ENCODE data around the gene LEFTY1. TPM values are rescaled to one million over a fixed set of nuclear protein-coding genes. Genes with fewer than 3 reads are reported as not detected.

The LEFTY1 gene, protein sequence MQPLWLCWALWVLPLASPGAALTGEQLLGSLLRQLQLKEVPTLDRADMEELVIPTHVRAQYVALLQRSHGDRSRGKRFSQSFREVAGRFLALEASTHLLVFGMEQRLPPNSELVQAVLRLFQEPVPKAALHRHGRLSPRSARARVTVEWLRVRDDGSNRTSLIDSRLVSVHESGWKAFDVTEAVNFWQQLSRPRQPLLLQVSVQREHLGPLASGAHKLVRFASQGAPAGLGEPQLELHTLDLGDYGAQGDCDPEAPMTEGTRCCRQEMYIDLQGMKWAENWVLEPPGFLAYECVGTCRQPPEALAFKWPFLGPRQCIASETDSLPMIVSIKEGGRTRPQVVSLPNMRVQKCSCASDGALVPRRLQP
- not detected for total RNA-seq (2021; ENCODE audit: unreplicated experiment)
- 0.29 TPM for polyA plus RNA-seq (2012; ENCODE audit: insufficient read length)
- not detected for Bru-seq, nascent RNA
- not detected for BruChase-seq, experiment 1, labeled RNA remaining after a 2-hour chase
- not detected for BruChase-seq, experiment 2, labeled RNA remaining after a 6-hour chase
- long read RNA-seq: 0 reads

DNA sequence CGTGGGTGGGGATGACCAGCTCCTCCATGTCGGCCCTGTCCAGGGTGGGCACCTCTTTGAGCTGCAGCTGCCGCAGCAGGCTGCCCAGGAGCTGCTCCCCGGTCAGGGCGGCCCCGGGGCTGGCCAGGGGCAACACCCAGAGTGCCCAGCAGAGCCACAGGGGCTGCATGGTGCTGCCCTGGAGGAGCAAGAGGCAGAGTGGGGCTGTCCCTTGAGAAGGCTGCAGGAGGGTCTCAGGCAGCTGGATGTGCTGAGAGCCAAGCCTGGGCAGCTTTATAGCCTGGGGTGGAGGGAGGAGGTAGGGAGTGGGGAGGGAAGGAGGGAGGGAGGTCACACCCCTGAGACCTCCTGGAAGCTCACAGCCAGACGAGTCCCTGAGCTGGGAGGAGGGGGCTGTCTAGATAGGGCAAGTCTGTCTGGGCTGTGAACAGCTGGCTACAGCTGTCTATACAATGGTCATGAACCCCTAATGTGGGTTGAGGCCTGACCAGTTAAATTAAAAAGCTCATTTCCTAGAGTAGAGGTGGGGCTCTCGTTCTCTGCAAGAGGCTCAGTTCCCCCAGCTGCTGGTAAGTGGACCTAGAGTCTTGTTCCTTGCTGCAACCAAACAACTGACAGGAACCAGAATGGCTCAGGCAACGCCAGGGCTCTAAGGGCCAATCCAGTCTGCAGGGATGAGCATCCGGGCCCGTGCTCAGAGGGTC is at the start of gene LEFTY1:
TSS of gene LEFTY1 (minus strand) at position 249 of the 704 bp plus-strand sequence. CDS start at position 169, 80 bp downstream.
- Histone ChIP-seq H3K27me3 (ENCODE audit: control insufficient read depth, insufficient read depth, low read length) (no peaks in the 10 kb centered on the region), H3K27ac (ENCODE audit: low read length) (no peak within 1 kb of the TSS), H3K36me3 (ENCODE audit: control insufficient read depth, insufficient read depth, low read length) (no peaks in the 10 kb centered on the region), H3K9me3 (ENCODE audit: control insufficient read depth, insufficient read depth, low read depth, low read length) (no peaks in the 10 kb centered on the region), H3K4me3 (ENCODE audit: low read depth in 2 of 2, low read length in 2 of 2) (no peak within 1 kb of the TSS), H3K4me1 (ENCODE audit: control insufficient read depth, insufficient read depth, low read length) (peaks cover 4% of the 10 kb centered on the region; the same call in 1 of the 2 replicates)
- ATAC-seq (no peak), DNase-seq (ENCODE audit: low read depth, low spot score) (no peak)
- BruUV-seq (replicated peaks): no TSS peak
- intact Hi-C loops (cut with micrococcal nuclease; ENCODE audit: unreplicated experiment): no loop called here
- in situ Hi-C loops (cut with HindIII; ENCODE audit: low pct_unique_long_range_greater_than_20kb, low sequenced_read_pairs): no loop called here
- TF ChIP-seq, protein P1, sequence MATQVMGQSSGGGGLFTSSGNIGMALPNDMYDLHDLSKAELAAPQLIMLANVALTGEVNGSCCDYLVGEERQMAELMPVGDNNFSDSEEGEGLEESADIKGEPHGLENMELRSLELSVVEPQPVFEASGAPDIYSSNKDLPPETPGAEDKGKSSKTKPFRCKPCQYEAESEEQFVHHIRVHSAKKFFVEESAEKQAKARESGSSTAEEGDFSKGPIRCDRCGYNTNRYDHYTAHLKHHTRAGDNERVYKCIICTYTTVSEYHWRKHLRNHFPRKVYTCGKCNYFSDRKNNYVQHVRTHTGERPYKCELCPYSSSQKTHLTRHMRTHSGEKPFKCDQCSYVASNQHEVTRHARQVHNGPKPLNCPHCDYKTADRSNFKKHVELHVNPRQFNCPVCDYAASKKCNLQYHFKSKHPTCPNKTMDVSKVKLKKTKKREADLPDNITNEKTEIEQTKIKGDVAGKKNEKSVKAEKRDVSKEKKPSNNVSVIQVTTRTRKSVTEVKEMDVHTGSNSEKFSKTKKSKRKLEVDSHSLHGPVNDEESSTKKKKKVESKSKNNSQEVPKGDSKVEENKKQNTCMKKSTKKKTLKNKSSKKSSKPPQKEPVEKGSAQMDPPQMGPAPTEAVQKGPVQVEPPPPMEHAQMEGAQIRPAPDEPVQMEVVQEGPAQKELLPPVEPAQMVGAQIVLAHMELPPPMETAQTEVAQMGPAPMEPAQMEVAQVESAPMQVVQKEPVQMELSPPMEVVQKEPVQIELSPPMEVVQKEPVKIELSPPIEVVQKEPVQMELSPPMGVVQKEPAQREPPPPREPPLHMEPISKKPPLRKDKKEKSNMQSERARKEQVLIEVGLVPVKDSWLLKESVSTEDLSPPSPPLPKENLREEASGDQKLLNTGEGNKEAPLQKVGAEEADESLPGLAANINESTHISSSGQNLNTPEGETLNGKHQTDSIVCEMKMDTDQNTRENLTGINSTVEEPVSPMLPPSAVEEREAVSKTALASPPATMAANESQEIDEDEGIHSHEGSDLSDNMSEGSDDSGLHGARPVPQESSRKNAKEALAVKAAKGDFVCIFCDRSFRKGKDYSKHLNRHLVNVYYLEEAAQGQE (IDR thresholded peaks at IDR 0.05; ENCODE audit: insufficient read depth in 1 of 2, low read depth in 2 of 2, low read length in 1 of 2): no peak
- TF ChIP-seq, protein P2, sequence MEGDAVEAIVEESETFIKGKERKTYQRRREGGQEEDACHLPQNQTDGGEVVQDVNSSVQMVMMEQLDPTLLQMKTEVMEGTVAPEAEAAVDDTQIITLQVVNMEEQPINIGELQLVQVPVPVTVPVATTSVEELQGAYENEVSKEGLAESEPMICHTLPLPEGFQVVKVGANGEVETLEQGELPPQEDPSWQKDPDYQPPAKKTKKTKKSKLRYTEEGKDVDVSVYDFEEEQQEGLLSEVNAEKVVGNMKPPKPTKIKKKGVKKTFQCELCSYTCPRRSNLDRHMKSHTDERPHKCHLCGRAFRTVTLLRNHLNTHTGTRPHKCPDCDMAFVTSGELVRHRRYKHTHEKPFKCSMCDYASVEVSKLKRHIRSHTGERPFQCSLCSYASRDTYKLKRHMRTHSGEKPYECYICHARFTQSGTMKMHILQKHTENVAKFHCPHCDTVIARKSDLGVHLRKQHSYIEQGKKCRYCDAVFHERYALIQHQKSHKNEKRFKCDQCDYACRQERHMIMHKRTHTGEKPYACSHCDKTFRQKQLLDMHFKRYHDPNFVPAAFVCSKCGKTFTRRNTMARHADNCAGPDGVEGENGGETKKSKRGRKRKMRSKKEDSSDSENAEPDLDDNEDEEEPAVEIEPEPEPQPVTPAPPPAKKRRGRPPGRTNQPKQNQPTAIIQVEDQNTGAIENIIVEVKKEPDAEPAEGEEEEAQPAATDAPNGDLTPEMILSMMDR (IDR thresholded peaks at IDR 0.05): no peak
- TF ChIP-seq SIN3A (IDR thresholded peaks at IDR 0.05; ENCODE audit: borderline replicate concordance, insufficient read depth, low read depth, low read length) (no peak), POLR2AphosphoS5 (IDR thresholded peaks at IDR 0.05; ENCODE audit: low read depth, low read length) (no peak), TCF7L2 (IDR thresholded peaks at IDR 0.05; ENCODE audit: low read depth, low read length) (no peak)
- ChIA-PET CTCF (no interaction called here), POLR2A (no interaction called here)

DNA sequence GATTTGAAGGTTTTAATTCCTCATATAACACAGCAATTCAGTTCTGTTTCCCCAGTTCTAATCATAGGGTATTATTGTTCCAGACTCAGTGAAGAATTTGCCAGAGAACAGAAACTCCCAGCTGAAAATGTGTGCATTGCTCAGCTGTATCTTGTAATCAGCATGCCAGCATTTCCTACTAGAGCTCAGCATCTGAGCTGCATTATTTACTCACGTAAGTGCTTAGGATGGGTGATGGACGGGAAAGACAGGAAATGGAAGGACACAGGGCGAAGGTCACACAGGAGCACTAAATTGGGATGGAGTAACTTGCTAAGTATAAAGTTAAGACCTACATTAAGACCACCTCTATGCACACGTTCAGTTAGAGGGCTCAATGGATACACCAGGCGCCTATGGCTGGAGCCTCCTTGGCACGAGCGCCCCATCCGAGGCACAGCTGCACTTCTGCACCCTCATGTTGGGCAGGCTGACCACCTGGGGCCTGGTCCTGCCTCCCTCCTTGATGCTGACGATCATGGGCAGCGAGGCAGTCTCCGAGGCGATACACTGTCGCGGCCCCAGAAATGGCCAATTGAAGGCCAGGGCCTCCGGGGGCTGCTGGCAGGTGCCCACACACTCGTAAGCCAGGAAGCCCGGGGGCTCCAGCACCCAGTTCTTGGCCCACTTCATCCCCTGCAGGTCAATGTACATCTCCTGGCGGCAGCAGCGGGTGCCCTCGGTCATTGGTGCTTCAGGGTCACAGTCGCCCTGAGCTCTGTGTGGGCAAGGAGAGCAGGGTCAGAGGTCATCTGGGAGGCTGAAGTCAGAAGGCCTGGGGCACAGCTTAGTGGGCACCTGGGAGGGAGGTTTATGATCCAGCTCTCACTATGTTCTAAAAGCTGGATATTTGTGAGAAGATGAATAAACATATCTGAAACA is 48.4 kb upstream of the LEFTY1 start:
- POLR2A ChIA-PET: interaction anchor here (0.6 kb wide), 2 partner anchors 38 to 279 kb away, joined by 3 to 7 read pairs; no protein-coding TSS in a partner anchor
- H3K4me3 ChIP-seq (ENCODE audit: low read depth in 2 of 2, low read length in 2 of 2): no peak overlapping the region
- H3K27me3 ChIP-seq (ENCODE audit: control insufficient read depth, insufficient read depth, low read length): no peaks in the 10 kb centered on the region
- DNase-seq (ENCODE audit: low read depth, low spot score) (no peak), ATAC-seq (no peak)
- CTCF ChIA-PET: no interaction called here
- intact Hi-C loops (cut with micrococcal nuclease; ENCODE audit: unreplicated experiment): no loop called here
- no peaks in the 10 kb centered on the region for H3K9me3 ChIP-seq (ENCODE audit: control insufficient read depth, insufficient read depth, low read depth, low read length)
- BruUV-seq (replicated peaks): no TSS peak
- no peaks in the 10 kb centered on the region for H3K36me3 ChIP-seq (ENCODE audit: control insufficient read depth, insufficient read depth, low read length)
- no peaks in the 10 kb centered on the region for H3K4me1 ChIP-seq (ENCODE audit: control insufficient read depth, insufficient read depth, low read length)
- in situ Hi-C loops (cut with HindIII; ENCODE audit: low pct_unique_long_range_greater_than_20kb, low sequenced_read_pairs): no loop called here
- TF ChIP-seq TCF7L2 (IDR thresholded peaks at IDR 0.05; ENCODE audit: low read depth, low read length) (no peak), SIN3A (IDR thresholded peaks at IDR 0.05; ENCODE audit: borderline replicate concordance, insufficient read depth, low read depth, low read length) (no peak), POLR2AphosphoS5 (IDR thresholded peaks at IDR 0.05; ENCODE audit: low read depth, low read length) (no peak)
- TF ChIP-seq, protein P1 (IDR thresholded peaks at IDR 0.05; ENCODE audit: insufficient read depth in 1 of 2, low read depth in 2 of 2, low read length in 1 of 2): no peak
- TF ChIP-seq, protein P2 (IDR thresholded peaks at IDR 0.05): no peak
- no peak overlapping the region for H3K27ac ChIP-seq (ENCODE audit: low read length)

Measured in Panc1 (cell line).